ENCODE data around the gene SLC4A2.
"Not testable (repeated sequence)": the region's sequence is repeated elsewhere in the genome, so short reads cannot be mapped to it uniquely, and the experiment has no call there.

Gene SLC4A2

DNA sequence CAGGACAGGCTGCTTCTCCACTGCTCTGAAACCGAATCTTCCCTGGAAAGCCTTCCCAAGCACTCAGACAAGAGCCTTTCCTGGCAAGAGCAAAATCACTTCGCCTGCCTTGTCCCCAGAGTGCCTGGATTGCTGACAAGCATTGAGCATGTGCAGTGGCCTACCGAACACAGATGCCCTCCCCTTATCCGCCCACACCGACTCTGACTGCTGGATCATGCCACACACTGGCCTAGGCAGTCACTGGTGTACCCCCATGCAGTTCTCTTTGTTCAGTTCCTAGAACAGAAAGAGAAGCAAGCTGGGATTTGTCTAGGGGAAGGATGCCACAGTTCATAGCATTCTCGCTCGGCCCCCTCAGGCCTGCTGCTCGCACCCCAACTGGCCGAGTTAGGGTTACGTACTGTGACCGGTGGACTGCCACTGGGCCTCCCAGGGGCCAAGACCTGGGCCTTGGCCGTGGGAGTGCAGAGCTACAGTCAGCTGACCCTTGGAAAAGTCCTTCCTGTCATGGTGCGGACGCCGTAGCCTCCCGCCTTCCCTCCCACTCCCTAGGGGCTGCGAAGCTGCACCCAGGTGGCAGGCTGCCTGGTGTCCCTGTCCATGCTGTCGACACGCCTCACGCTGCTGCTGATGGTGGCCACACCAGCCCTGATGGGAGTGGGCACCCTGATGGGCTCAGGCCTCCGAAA is 24.2 kb upstream of the SLC4A2 start:
- Histone ChIP-seq H3K27me3 (ENCODE audit: control insufficient read depth, insufficient read depth, low read length) (no peaks in the 10 kb centered on the region), H3K9me3 (ENCODE audit: control insufficient read depth, insufficient read depth, low read depth, low read length) (no peaks in the 10 kb centered on the region), H3K9ac (ENCODE audit: low read length) (no peak overlapping the region), H3K36me3 (ENCODE audit: control insufficient read depth, insufficient read depth, low read length) (peaks cover 33% of the 10 kb centered on the region), H3K27ac (ENCODE audit: low read depth, low read length) (no peak overlapping the region), H3K4me3 (ENCODE audit: low read depth, low read length) (no peak overlapping the region), H3K4me1 (ENCODE audit: control insufficient read depth, insufficient read depth, low read length) (peaks cover 18% of the 10 kb centered on the region; the same call in 1 of the 2 replicates)

- Histone ChIP-seq H3K9ac (ENCODE audit: low read length) (no peak overlapping the region), H3K4me1 (ENCODE audit: control insufficient read depth, insufficient read depth, low read length) (peaks cover 18% of the 10 kb centered on the region; the same call in 1 of the 2 replicates), H3K27ac (ENCODE audit: low read depth, low read length) (no peak overlapping the region), H3K27me3 (ENCODE audit: control insufficient read depth, insufficient read depth, low read length) (no peaks in the 10 kb centered on the region), H3K36me3 (ENCODE audit: control insufficient read depth, insufficient read depth, low read length) (peaks cover 33% of the 10 kb centered on the region), H3K9me3 (ENCODE audit: control insufficient read depth, insufficient read depth, low read depth, low read length) (no peaks in the 10 kb centered on the region), H3K4me3 (ENCODE audit: low read depth, low read length) (no peak overlapping the region)
Observed at GRCh38 chr7:151035902-151036301, 23.5 kb upstream of the SLC4A2 start.

DNA sequence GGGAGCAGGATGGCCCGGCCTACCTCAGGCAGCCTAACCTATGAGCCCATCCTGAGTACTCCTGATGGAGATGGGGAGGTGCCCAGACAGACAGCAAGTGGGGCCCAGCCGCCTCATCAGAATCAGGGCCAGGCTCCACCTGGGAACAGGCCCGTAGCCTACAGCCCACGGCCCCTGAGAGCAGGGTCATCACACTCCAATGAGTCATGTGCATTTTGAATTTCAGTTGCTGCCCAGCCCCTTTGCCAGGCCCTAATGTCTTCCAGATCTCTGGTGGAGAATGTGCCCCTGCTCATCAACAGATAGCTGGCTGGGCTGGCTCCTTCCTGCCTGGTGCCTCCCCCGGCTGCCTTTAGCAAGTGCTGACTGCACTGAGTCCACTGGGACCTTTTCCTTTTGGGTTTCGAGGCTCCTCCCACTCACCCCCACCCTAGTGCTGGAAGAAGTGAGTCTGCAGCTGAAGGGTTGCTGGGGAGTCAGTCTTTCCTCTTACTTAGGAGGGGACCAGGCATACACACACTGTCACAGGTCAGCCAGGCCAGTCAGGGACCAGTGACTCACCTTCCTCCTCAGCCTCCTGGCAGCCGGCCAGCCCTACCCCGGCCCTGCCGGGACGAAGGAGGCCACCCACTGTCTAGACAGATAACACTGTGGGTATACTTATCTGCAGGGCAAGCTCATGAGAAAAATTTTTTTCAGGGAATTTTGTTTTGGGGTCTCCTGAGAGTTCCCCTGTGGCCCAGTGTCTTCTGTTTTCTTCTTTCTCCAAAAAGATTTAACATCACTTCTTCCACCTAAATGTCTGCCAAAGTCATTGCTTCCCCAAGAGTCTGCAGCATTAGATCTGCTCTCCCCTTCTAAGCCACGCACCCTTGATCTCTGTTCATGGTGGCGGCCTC is 20.2 kb upstream of the SLC4A2 start:
- Histone ChIP-seq H3K36me3 (ENCODE audit: control insufficient read depth, insufficient read depth, low read length) (peaks cover 40% of the 10 kb centered on the region), H3K9me3 (ENCODE audit: control insufficient read depth, insufficient read depth, low read depth, low read length) (no peaks in the 10 kb centered on the region), H3K4me1 (ENCODE audit: control insufficient read depth, insufficient read depth, low read length) (peaks cover 16% of the 10 kb centered on the region; the same call in 1 of the 2 replicates), H3K27ac (ENCODE audit: low read depth, low read length) (peak overlapping the region; percentile 51; the same call in 1 of the 2 replicates), H3K27me3 (ENCODE audit: control insufficient read depth, insufficient read depth, low read length) (no peaks in the 10 kb centered on the region), H3K9ac (ENCODE audit: low read length) (peak overlapping the region; percentile 34), H3K4me3 (ENCODE audit: low read depth, low read length) (no peak overlapping the region)

DNA sequence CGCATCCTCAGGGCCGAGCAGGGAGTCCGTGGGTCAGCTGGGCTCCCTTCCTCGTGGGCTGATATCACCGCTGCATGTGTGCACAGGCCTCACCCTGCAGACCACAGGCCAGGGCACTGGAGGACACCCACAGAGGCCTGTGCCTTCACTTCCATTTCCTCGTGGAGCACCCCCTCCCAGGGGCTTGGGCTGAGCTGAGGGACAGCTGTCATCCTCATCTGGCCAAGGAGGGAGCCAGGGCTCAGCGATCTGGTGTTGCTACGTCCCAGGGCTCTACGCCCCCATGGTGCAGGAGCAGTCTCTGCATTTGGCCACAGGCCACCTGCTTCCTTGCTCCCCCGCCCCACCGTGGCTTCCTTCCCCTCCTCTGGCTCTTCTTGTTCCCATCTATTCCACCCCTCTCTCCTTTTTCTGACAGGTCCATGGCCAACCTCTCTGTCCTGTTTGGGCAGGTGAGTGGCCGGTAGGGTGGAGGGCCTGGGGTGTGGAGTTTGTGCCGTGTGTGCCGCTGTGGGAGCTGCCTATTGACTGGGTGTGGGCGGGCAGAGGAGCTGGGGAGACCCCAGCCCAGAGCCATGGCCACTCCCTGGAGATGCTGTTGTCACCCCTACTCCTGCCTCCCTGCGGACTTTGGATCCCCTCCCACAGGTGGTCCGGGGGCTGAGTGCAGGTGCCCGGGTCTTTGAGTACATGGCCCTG is 19.4 kb upstream of the SLC4A2 start:
- H3K36me3 ChIP-seq (ENCODE audit: control insufficient read depth, insufficient read depth, low read length), result peaks cover 39% of the 10 kb centered on the region
- H3K9ac ChIP-seq (ENCODE audit: low read length), result peak overlapping the region; percentile 13
- H3K27me3 ChIP-seq (ENCODE audit: control insufficient read depth, insufficient read depth, low read length), result no peaks in the 10 kb centered on the region
- no peak overlapping the region for H3K27ac ChIP-seq (ENCODE audit: low read depth, low read length)
- peaks cover 16% of the 10 kb centered on the region; the same call in 1 of the 2 replicates for H3K4me1 ChIP-seq (ENCODE audit: control insufficient read depth, insufficient read depth, low read length)
- no peak overlapping the region for H3K4me3 ChIP-seq (ENCODE audit: low read depth, low read length)
- H3K9me3 ChIP-seq (ENCODE audit: control insufficient read depth, insufficient read depth, low read depth, low read length), result no peaks in the 10 kb centered on the region

- H3K9ac ChIP-seq (ENCODE audit: low read length), result no peak overlapping the region
- H3K36me3 ChIP-seq (ENCODE audit: control insufficient read depth, insufficient read depth, low read length), result peaks cover 35% of the 10 kb centered on the region
- no peaks in the 10 kb centered on the region for H3K27me3 ChIP-seq (ENCODE audit: control insufficient read depth, insufficient read depth, low read length)
- no peaks in the 10 kb centered on the region for H3K9me3 ChIP-seq (ENCODE audit: control insufficient read depth, insufficient read depth, low read depth, low read length)
- H3K4me1 ChIP-seq (ENCODE audit: control insufficient read depth, insufficient read depth, low read length), result peaks cover 16% of the 10 kb centered on the region; the same call in 1 of the 2 replicates
- no peak overlapping the region for H3K27ac ChIP-seq (ENCODE audit: low read depth, low read length)
- no peak overlapping the region for H3K4me3 ChIP-seq (ENCODE audit: low read depth, low read length)
Observed at GRCh38 chr7:151040616-151041375, 18.6 kb upstream of the SLC4A2 start.

DNA sequence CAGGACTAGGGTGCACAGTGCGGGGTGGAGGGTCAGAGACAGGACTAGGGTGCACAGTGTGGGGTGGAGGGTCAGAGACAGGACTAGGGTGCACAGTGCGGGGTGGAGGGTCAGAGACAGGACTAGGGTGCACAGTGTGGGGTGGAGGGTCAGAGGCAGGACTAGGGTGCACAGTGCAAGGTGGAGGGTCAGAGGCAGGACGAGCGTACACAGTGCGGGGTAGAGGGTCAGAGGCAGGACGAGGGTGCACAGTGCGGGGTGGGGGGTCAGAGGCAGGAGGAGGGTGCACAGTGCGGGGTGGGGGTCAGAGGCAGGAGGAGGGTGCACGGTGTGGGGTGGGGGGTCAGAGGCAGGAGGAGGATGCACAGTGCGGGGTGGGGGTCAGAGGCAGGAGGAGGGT is 15.9 kb upstream of the SLC4A2 start:
- not testable (repeated sequence) for H3K27ac ChIP-seq (ENCODE audit: low read depth, low read length); H3K4me3 ChIP-seq (ENCODE audit: low read depth, low read length); H3K9me3 ChIP-seq (ENCODE audit: control insufficient read depth, insufficient read depth, low read depth, low read length); H3K27me3 ChIP-seq (ENCODE audit: control insufficient read depth, insufficient read depth, low read length); H3K9ac ChIP-seq (ENCODE audit: low read length)
- Histone ChIP-seq H3K4me1 (ENCODE audit: control insufficient read depth, insufficient read depth, low read length) (peaks cover 16% of the 10 kb centered on the region; the same call in 1 of the 2 replicates), H3K36me3 (ENCODE audit: control insufficient read depth, insufficient read depth, low read length) (peaks cover 26% of the 10 kb centered on the region)

GRCh38 chr7:151043959-151044358 is 15.4 kb upstream of the SLC4A2 start:
- no peaks in the 10 kb centered on the region; the same call in 1 of the 2 replicates for H3K27me3 ChIP-seq (ENCODE audit: control insufficient read depth, insufficient read depth, low read length)
- H3K4me3 ChIP-seq (ENCODE audit: low read depth, low read length), result no peak overlapping the region
- H3K36me3 ChIP-seq (ENCODE audit: control insufficient read depth, insufficient read depth, low read length), result peaks cover 26% of the 10 kb centered on the region
- no peak overlapping the region for H3K27ac ChIP-seq (ENCODE audit: low read depth, low read length)
- H3K9me3 ChIP-seq (ENCODE audit: control insufficient read depth, insufficient read depth, low read depth, low read length), result no peaks in the 10 kb centered on the region
- no peak overlapping the region for H3K9ac ChIP-seq (ENCODE audit: low read length)
- H3K4me1 ChIP-seq (ENCODE audit: control insufficient read depth, insufficient read depth, low read length), result peaks cover 11% of the 10 kb centered on the region; the same call in 1 of the 2 replicates

DNA sequence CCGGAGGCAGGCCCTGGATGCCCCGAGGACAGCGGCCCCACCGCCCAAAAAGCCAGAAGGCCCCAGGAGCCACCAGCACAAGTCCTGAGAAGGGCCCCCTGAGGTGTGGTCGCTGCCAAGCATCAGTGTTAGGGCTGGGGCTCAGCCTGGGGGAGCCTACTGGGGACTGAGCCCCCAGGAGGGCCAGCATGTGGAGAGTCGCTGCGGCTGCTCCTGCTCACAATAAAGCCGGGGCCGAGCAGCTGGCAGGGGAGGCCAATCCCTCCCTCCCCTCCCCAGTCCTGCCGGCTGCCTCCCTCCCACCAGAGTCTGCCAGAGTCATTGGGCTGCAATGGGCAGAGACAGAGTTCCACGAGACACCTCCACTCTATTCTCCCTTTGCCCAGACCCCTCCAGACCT is 14.1 kb upstream of the SLC4A2 start:
- H3K9ac ChIP-seq (ENCODE audit: low read length), result no peak overlapping the region
- H3K36me3 ChIP-seq (ENCODE audit: control insufficient read depth, insufficient read depth, low read length), result peaks cover 26% of the 10 kb centered on the region
- no peak overlapping the region for H3K27ac ChIP-seq (ENCODE audit: low read depth, low read length)
- H3K4me3 ChIP-seq (ENCODE audit: low read depth, low read length), result no peak overlapping the region
- no peaks in the 10 kb centered on the region for H3K4me1 ChIP-seq (ENCODE audit: control insufficient read depth, insufficient read depth, low read length)
- H3K9me3 ChIP-seq (ENCODE audit: control insufficient read depth, insufficient read depth, low read depth, low read length), result no peaks in the 10 kb centered on the region
- peaks cover 10% of the 10 kb centered on the region for H3K27me3 ChIP-seq (ENCODE audit: control insufficient read depth, insufficient read depth, low read length)

GRCh38 chr7:151045967-151046366 is 13.4 kb upstream of the SLC4A2 start:
- Histone ChIP-seq H3K9ac (ENCODE audit: low read length) (no peak overlapping the region), H3K4me1 (ENCODE audit: control insufficient read depth, insufficient read depth, low read length) (0 out of 2 replicates have a peak, but pooled peaks cover 2% of the 10 kb centered on the region), H3K27ac (ENCODE audit: low read depth, low read length) (no peak overlapping the region), H3K27me3 (ENCODE audit: control insufficient read depth, insufficient read depth, low read length) (peaks cover 17% of the 10 kb centered on the region), H3K9me3 (ENCODE audit: control insufficient read depth, insufficient read depth, low read depth, low read length) (no peaks in the 10 kb centered on the region), H3K4me3 (ENCODE audit: low read depth, low read length) (no peak overlapping the region), H3K36me3 (ENCODE audit: control insufficient read depth, insufficient read depth, low read length) (peaks cover 26% of the 10 kb centered on the region)
